Neural cell (in vitro differentiated cells): ENCODE results near the gene FHIT. TPM values are rescaled to one million over a fixed set of nuclear protein-coding genes. Genes with fewer than 3 reads are reported as not detected.

Experiments used
- H2AFZ ChIP-seq: fragments of 200-600, 300-800 bp; sonication (generic), shearing (Covaris generic); 2 replicates; pipeline ENCODE4 v1.6.0; 2014; ENCODE audit warnings: low read depth, mild to moderate bottlenecking, antibody characterized with exemption, low read length, moderate library complexity
- H3F3A ChIP-seq: fragments of 200-600 bp; shearing (Covaris generic); 2 replicates; pipeline ENCODE4 v1.6.1; 2016; ENCODE audit warnings: mild to moderate bottlenecking, moderate library complexity, mixed read lengths, antibody characterized with exemption, low read length; ENCODE audit not compliant: insufficient read depth, poor library complexity, severe bottlenecking
- H3K27ac ChIP-seq: fragments of 200-600, 300-800 bp; sonication (generic), shearing (Covaris generic); 2 replicates; pipeline ENCODE4 v1.5.1; 2014; ENCODE audit warnings: mild to moderate bottlenecking, low read length, moderate library complexity
- H3K27me3 ChIP-seq: fragments of 300-800, 200-600 bp; sonication (generic), shearing (Covaris generic); 2 replicates; pipeline ENCODE4 v1.6.0; 2014; ENCODE audit warnings: mild to moderate bottlenecking, low read depth, low read length, moderate library complexity; ENCODE audit not compliant: insufficient read depth
- H3K36me3 ChIP-seq: fragments of 300-800, 200-600 bp; sonication (generic), shearing (Covaris generic); 2 replicates; pipeline ENCODE4 v1.5.1; 2014; ENCODE audit warnings: mild to moderate bottlenecking, antibody characterized with exemption, low read length, moderate library complexity; ENCODE audit not compliant: insufficient read depth
- H3K4me2 ChIP-seq: fragments of 300-800, 200-600 bp; sonication (generic), shearing (Covaris generic); 2 replicates; pipeline ENCODE4 v1.6.0; 2014; ENCODE audit warnings: mild to moderate bottlenecking, low read length
- H3K4me3 ChIP-seq: fragments of 300-800, 200-600 bp; sonication (generic), shearing (Covaris generic); 2 replicates; pipeline ENCODE4 v1.5.1; 2014; ENCODE audit warnings: mild to moderate bottlenecking, low read length, moderate library complexity
- H3K79me2 ChIP-seq: fragments of 200-600 bp; shearing (Covaris generic); replicated peaks from 2 replicates; pipeline ENCODE4 v1.6.0; 2014; ENCODE audit warnings: mild to moderate bottlenecking, low read length, moderate library complexity; ENCODE audit not compliant: insufficient read depth
- H3K9ac ChIP-seq: fragments of 300-800, 200-600 bp; sonication (generic), shearing (Covaris generic); 2 replicates; pipeline ENCODE4 v1.6.1; 2016; ENCODE audit warnings: mild to moderate bottlenecking, low read length, mixed read lengths
- H3K9me2 ChIP-seq: fragments of 200-600 bp; shearing (Covaris generic); 2 replicates; pipeline ENCODE4 v1.6.1; 2016; ENCODE audit warnings: mild to moderate bottlenecking, low read length, mixed read lengths; ENCODE audit not compliant: insufficient read depth
- H3K9me3 ChIP-seq: fragments of 200-600, 300-800 bp; sonication (generic), shearing (Covaris generic); 2 replicates; pipeline ENCODE4 v1.6.1; 2016; ENCODE audit warnings: mild to moderate bottlenecking, mixed run types, low read length, moderate library complexity, mixed read lengths
- H4K20me1 ChIP-seq: fragments of 200-600 bp; shearing (Covaris generic); 2 replicates; pipeline ENCODE4 v1.6.1; 2016; ENCODE audit warnings: mild to moderate bottlenecking, mixed run types; ENCODE audit not compliant: insufficient read depth
- EP300 ChIP-seq: fragments of 450-650 bp; conservative IDR thresholded peaks from 2 replicates; pipeline ENCODE4 v1.6.1; 2014; ENCODE audit warnings: antibody characterized with exemption, mild to moderate bottlenecking, moderate library complexity; ENCODE audit not compliant: poor library complexity, severe bottlenecking
- EZH2 ChIP-seq: fragments of 200-600, 300-800 bp; shearing (Covaris generic), sonication (generic); IDR thresholded peaks from 2 replicates; pipeline ENCODE4 v1.6.1; 2014; ENCODE audit warnings: antibody characterized with exemption, low read length, borderline replicate concordance, mild to moderate bottlenecking; ENCODE audit not compliant: insufficient read depth, poor library complexity, severe bottlenecking
- MXI1 ChIP-seq: fragments of 450-650 bp; conservative IDR thresholded peaks from 2 replicates; pipeline ENCODE4 v1.6.1; 2014; ENCODE audit warnings: antibody characterized with exemption, mild to moderate bottlenecking; ENCODE audit not compliant: poor library complexity, severe bottlenecking
- POLR2AphosphoS5 ChIP-seq: IDR thresholded peaks from 2 replicates; pipeline ENCODE4 v1.6.1; 2012
- RAD21 ChIP-seq: fragments of 450-650 bp; conservative IDR thresholded peaks from 2 replicates; pipeline ENCODE4 v1.6.1; 2014; ENCODE audit warnings: antibody characterized with exemption, mild to moderate bottlenecking, moderate library complexity
- REST ChIP-seq: IDR thresholded peaks from 2 replicates; pipeline ENCODE4 v1.6.1; 2012; ENCODE audit warnings: borderline replicate concordance
- SMC3 ChIP-seq: fragments of 450-650 bp; conservative IDR thresholded peaks from 2 replicates; pipeline ENCODE4 v1.6.1; 2014; ENCODE audit warnings: antibody characterized with exemption, mild to moderate bottlenecking, moderate library complexity; ENCODE audit not compliant: poor library complexity
- TAF1 ChIP-seq: IDR thresholded peaks from 2 replicates; pipeline ENCODE4 v1.6.1; 2012; ENCODE audit warnings: low read depth
- polyA plus RNA-seq: library from polyadenylated mRNA; depleted of rRNA; stranded (reverse); fragments of >200 nt; gene quantifications from 2 replicates; pipeline ENCODE4 v1.2.3, GENCODE V29; 2014
- TF ChIP-seq, protein P1 (sequence below): fragments of 450-650 bp; IDR thresholded peaks from 2 replicates; pipeline ENCODE4 v1.5.1; 2014; ENCODE audit warnings: antibody characterized with exemption, mild to moderate bottlenecking, moderate library complexity; ENCODE audit not compliant: poor library complexity, severe bottlenecking

Gene FHIT
- polyA plus RNA-seq, 1 donor from 2014 or later = not detected

- Histone ChIP-seq H3K9ac (no peak overlapping the region), H3K9me3 (no peaks in the 10 kb centered on the region), H3K4me2 (no peak overlapping the region), H4K20me1 (no peaks in the 10 kb centered on the region), H3K79me2 (no peaks in the 10 kb centered on the region), H3F3A (no peaks in the 10 kb centered on the region), H2AFZ (no peak overlapping the region), H3K27ac (no peak overlapping the region), H3K36me3 (no peaks in the 10 kb centered on the region), H3K4me3 (no peak overlapping the region), H3K9me2 (no peaks in the 10 kb centered on the region), H3K27me3 (no peaks in the 10 kb centered on the region)
- TF ChIP-seq REST = no peak
- no peak for TF ChIP-seq MXI1
- TF ChIP-seq EZH2 = no peak
- TF ChIP-seq EP300 = no peak
- TF ChIP-seq, protein P1, sequence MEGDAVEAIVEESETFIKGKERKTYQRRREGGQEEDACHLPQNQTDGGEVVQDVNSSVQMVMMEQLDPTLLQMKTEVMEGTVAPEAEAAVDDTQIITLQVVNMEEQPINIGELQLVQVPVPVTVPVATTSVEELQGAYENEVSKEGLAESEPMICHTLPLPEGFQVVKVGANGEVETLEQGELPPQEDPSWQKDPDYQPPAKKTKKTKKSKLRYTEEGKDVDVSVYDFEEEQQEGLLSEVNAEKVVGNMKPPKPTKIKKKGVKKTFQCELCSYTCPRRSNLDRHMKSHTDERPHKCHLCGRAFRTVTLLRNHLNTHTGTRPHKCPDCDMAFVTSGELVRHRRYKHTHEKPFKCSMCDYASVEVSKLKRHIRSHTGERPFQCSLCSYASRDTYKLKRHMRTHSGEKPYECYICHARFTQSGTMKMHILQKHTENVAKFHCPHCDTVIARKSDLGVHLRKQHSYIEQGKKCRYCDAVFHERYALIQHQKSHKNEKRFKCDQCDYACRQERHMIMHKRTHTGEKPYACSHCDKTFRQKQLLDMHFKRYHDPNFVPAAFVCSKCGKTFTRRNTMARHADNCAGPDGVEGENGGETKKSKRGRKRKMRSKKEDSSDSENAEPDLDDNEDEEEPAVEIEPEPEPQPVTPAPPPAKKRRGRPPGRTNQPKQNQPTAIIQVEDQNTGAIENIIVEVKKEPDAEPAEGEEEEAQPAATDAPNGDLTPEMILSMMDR = no peak
- TF ChIP-seq POLR2AphosphoS5 = no peak
- TF ChIP-seq RAD21 = no peak
- TF ChIP-seq SMC3 = no peak
- TF ChIP-seq TAF1 = no peak
Measured at GRCh38 chr3:61031503-61031902, 219.7 kb downstream of the FHIT start.

DNA sequence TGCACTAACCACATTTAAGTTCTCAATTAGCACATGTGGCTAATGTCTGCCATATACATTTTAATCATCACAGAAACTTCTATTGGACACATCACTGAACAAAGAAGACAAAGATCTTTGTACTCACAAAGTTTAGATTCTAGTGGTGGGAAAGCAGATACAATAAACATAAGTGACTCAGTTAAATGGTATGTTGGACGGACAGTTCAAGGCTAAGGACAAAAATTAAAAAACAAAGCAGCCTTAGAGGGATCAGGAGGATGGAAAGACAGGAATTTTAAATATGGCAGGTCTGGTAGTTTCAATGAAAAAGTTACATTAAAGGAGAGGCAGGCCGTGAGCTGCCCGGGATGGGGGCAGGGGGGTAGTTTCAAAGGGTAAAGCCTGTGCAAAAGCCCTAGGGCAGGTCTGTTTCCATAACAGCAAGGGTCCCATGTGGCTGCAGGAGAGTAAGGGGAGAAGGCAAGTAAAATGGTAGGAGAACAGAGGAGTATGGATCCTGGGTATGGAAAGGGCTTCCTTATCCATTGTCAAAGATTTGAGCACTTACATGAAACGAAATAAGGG lies 220.7 kb downstream of the FHIT start:
- Histone ChIP-seq H3K36me3 (no peaks in the 10 kb centered on the region), H3K4me3 (no peak overlapping the region), H3K4me2 (no peak overlapping the region)

GRCh38 chr3:61029194-61029593 lies 222.1 kb downstream of the FHIT start:
- Histone ChIP-seq H3F3A (no peaks in the 10 kb centered on the region), H3K27ac (no peak overlapping the region), H3K79me2 (no peaks in the 10 kb centered on the region), H3K9me3 (no peaks in the 10 kb centered on the region), H3K9ac (no peak overlapping the region), H3K27me3 (no peaks in the 10 kb centered on the region), H4K20me1 (no peaks in the 10 kb centered on the region), H3K4me3 (no peak overlapping the region), H3K9me2 (no peaks in the 10 kb centered on the region), H2AFZ (no peak overlapping the region), H3K4me2 (no peak overlapping the region), H3K36me3 (no peaks in the 10 kb centered on the region)
- no peak for TF ChIP-seq MXI1
- no peak for TF ChIP-seq REST
- no peak for TF ChIP-seq POLR2AphosphoS5
- TF ChIP-seq, protein P1 = no peak
- no peak for TF ChIP-seq EZH2

More for the DNA sequence above, 220.7 kb downstream of the FHIT start:
- H2AFZ ChIP-seq = no peak overlapping the region
- H3F3A ChIP-seq = no peaks in the 10 kb centered on the region
- H3K27me3 ChIP-seq = no peaks in the 10 kb centered on the region
- no peaks in the 10 kb centered on the region for H3K9me3 ChIP-seq
- H3K27ac ChIP-seq = no peak overlapping the region
- no peaks in the 10 kb centered on the region for H3K9me2 ChIP-seq
- no peaks in the 10 kb centered on the region for H4K20me1 ChIP-seq
- TF ChIP-seq EP300 (no peak), POLR2AphosphoS5 (no peak)
- H3K79me2 ChIP-seq = no peaks in the 10 kb centered on the region
- H3K9ac ChIP-seq = no peak overlapping the region
